GM23338 (cell line): ENCODE results near the gene FRS2. TPM values are rescaled to one million over a fixed set of nuclear protein-coding genes. Genes with fewer than 3 reads are reported as not detected.

Experiments
- ATAC-seq: fragments of 200-7000 bp; cut with Tn5 transposase; 3 replicates; pipeline ENCODE4 v1.9.1; 2020
- DNase-seq: peaks from one replicate; pipeline ENCODE4 v3.0.0-alpha.2; 2015; ENCODE audit warnings: low spot score
- H2AFZ ChIP-seq: fragments of 200-600 bp; sonication (generic); 2 replicates; pipeline ENCODE4 v1.8.0; 2016; ENCODE audit warnings: antibody characterized with exemption, mild to moderate bottlenecking, moderate library complexity
- H3F3A ChIP-seq: fragments of 200-600 bp; sonication (generic); replicated peaks from 2 replicates; pipeline ENCODE4 v1.8.0; 2017; ENCODE audit warnings: antibody characterized with exemption, mixed run types, low read depth
- H3K27ac ChIP-seq: fragments of 200-600 bp; sonication (generic); 2 replicates; pipeline ENCODE4 v1.6.1; 2016; ENCODE audit warnings: low read depth
- H3K27me3 ChIP-seq: fragments of 200-600 bp; sonication (generic); 2 replicates; pipeline ENCODE4 v1.8.0; 2016; ENCODE audit warnings: mild to moderate bottlenecking, mixed run types, moderate library complexity; ENCODE audit not compliant: insufficient read depth
- H3K36me3 ChIP-seq: fragments of 200-600 bp; sonication (generic); 2 replicates; pipeline ENCODE4 v1.8.0; 2016; ENCODE audit warnings: mild to moderate bottlenecking; ENCODE audit not compliant: insufficient read depth
- H3K4me1 ChIP-seq: fragments of 200-600 bp; sonication (generic); 2 replicates; pipeline ENCODE4 v1.8.0; 2016; ENCODE audit warnings: mild to moderate bottlenecking, moderate library complexity; ENCODE audit not compliant: insufficient read depth
- H3K4me2 ChIP-seq: fragments of 200-600 bp; sonication (generic); 2 replicates; pipeline ENCODE4 v1.7.1; 2017; ENCODE audit warnings: mixed run types
- H3K4me3 ChIP-seq: fragments of 200-600 bp; sonication (generic); 2 replicates; pipeline ENCODE4 v1.6.1; 2016; ENCODE audit warnings: mixed run types
- H3K79me2 ChIP-seq: fragments of 200-600 bp; sonication (generic); replicated peaks from 2 replicates; pipeline ENCODE4 v1.8.0; 2017; ENCODE audit warnings: mild to moderate bottlenecking; ENCODE audit not compliant: insufficient read depth
- H3K9me2 ChIP-seq: fragments of 200-600 bp; sonication (generic); 2 replicates; pipeline ENCODE4 v1.8.0; 2017; ENCODE audit not compliant: insufficient read depth
- H4K20me1 ChIP-seq: fragments of 200-600 bp; sonication (generic); replicated peaks from 2 replicates; pipeline ENCODE4 v1.8.0; 2017; ENCODE audit warnings: mild to moderate bottlenecking; ENCODE audit not compliant: insufficient read depth
- H3K27ac Mint-ChIP-seq: 2 replicates; pipeline ENCODE4 v1.8.0; 2020; ENCODE audit warnings: inconsistent platforms, mild to moderate bottlenecking, moderate library complexity, mixed read lengths
- H3K27me3 Mint-ChIP-seq: 3 replicates; pipeline ENCODE4 v1.8.0; 2022; ENCODE audit warnings: low read depth, mild to moderate bottlenecking, moderate library complexity, mixed read lengths, inconsistent platforms; ENCODE audit not compliant: insufficient read depth, poor library complexity
- H3K36me3 Mint-ChIP-seq: 3 replicates; pipeline ENCODE4 v1.8.0; 2021; ENCODE audit warnings: low read depth, mild to moderate bottlenecking, inconsistent platforms, moderate library complexity, mixed read lengths
- H3K4me1 Mint-ChIP-seq: 3 replicates; pipeline ENCODE4 v1.8.0; 2020; ENCODE audit warnings: mild to moderate bottlenecking, inconsistent platforms, mixed read lengths
- H3K4me3 Mint-ChIP-seq: 3 replicates; pipeline ENCODE4 v1.8.0; 2021; ENCODE audit warnings: moderate library complexity, mild to moderate bottlenecking, inconsistent platforms, mixed read lengths
- H3K9me3 Mint-ChIP-seq: 3 replicates; pipeline ENCODE4 v1.8.0; 2020; ENCODE audit warnings: moderate library complexity, mild to moderate bottlenecking, inconsistent platforms, mixed read lengths
- CREB1 ChIP-seq: fragments of 250-450 bp; sonication (Bioruptor Pico); IDR thresholded peaks from 2 replicates; pipeline ENCODE4 v1.5.0; 2020; ENCODE audit warnings: low read depth, mild to moderate bottlenecking, moderate library complexity
- CTCF ChIP-seq, 2 experiments: fragments of 200-600 bp in 1 of 2; sonication (generic) in 1 of 2; conservative IDR thresholded peaks; 2 replicates each; pipeline versions ENCODE4 v1.5.1 to v1.6.1; 2016 to 2017; ENCODE audit warnings: antibody characterized with exemption in 2 of 2, low read depth in 2 of 2, mild to moderate bottlenecking in 2 of 2, moderate library complexity in 1 of 2
- ETS1 ChIP-seq: IDR thresholded peaks from 2 replicates; pipeline ENCODE4 v1.6.1; 2016; ENCODE audit warnings: antibody characterized with exemption
- EZH2 ChIP-seq: fragments of 200-600 bp; sonication (generic); IDR thresholded peaks from one replicate; pipeline ENCODE4 v1.8.0; 2017; ENCODE audit warnings: antibody characterized with exemption, mild to moderate bottlenecking, low read depth; ENCODE audit not compliant: unreplicated experiment
- EZH2phosphoT487 ChIP-seq: fragments of 200-600 bp; sonication (generic); IDR thresholded peaks from one replicate; pipeline ENCODE4 v1.8.1; 2018; ENCODE audit warnings: antibody characterized with exemption; ENCODE audit not compliant: unreplicated experiment
- JUNB ChIP-seq: IDR thresholded peaks from one replicate; pipeline ENCODE4 v1.6.1; 2016; ENCODE audit warnings: antibody characterized with exemption; ENCODE audit not compliant: unreplicated experiment
- NANOG ChIP-seq: IDR thresholded peaks from 2 replicates; pipeline ENCODE4 v1.6.1; 2016; ENCODE audit warnings: antibody characterized with exemption, borderline replicate concordance
- POLR2AphosphoS5 ChIP-seq: IDR thresholded peaks from 2 replicates; pipeline ENCODE4 v1.6.1; 2016; ENCODE audit warnings: antibody characterized with exemption, low read depth
- REST ChIP-seq: IDR thresholded peaks from one replicate; pipeline ENCODE4 v1.6.1; 2018; ENCODE audit warnings: antibody characterized with exemption; ENCODE audit not compliant: unreplicated experiment
- STAT1 ChIP-seq: IDR thresholded peaks from one replicate; pipeline ENCODE4 v1.6.1; 2016; ENCODE audit warnings: antibody characterized with exemption; ENCODE audit not compliant: unreplicated experiment
- ZNF114 ChIP-seq: fragments of 250-450 bp; sonication (Bioruptor Pico); IDR thresholded peaks from 2 replicates; pipeline ENCODE4 v1.5.0; 2020; ENCODE audit warnings: mild to moderate bottlenecking, moderate library complexity
- ZNF331 ChIP-seq: fragments of 250-450 bp; sonication (Bioruptor Pico); IDR thresholded peaks from 2 replicates; pipeline ENCODE4 v1.5.0; 2020; ENCODE audit warnings: low read depth, mild to moderate bottlenecking, moderate library complexity
- ZNF462 ChIP-seq: fragments of 250-450 bp; sonication (Bioruptor Pico); IDR thresholded peaks from 2 replicates; pipeline ENCODE4 v1.5.0; 2020; ENCODE audit warnings: mild to moderate bottlenecking, moderate library complexity
- polyA plus RNA-seq: library from polyadenylated mRNA; unstranded; fragments of >200 nt; fragmentation: Nextera tagmentation; extraction: Ambion mirVana; gene quantifications from 2 replicates; pipeline ENCODE4 v1.2.1, GENCODE V29; 2016
- total RNA-seq: library from RNA; depleted of rRNA; stranded (reverse); fragments of >200 nt; shearing (Covaris generic); gene quantifications from 2 replicates; pipeline ENCODE4 v1.2.3, GENCODE V29; 2014

FRS2 gene
- total and polyA plus RNA-seq, 2 experiments from 2014 or later: 34.3 to 45.0 TPM

- no peaks in the 10 kb centered on the region for H3K9me2 ChIP-seq
- no peaks in the 10 kb centered on the region for H3K4me1 Mint-ChIP-seq
- no peak overlapping the region for H3K27ac ChIP-seq
- 0 out of 2 replicates have a peak overlapping the region, but pooled peaks have one; percentile 43 for H2AFZ ChIP-seq
- H3K4me3 ChIP-seq: no peak overlapping the region
- ATAC-seq (no peak), DNase-seq (no peak)
- H3K4me1 ChIP-seq: peaks cover 3% of the 10 kb centered on the region; the same call in 1 of the 2 replicates
- H3K27me3 Mint-ChIP-seq: peaks cover 8% of the 10 kb centered on the region
- no peaks in the 10 kb centered on the region for H3K9me3 Mint-ChIP-seq
- no peak overlapping the region for H3K4me3 Mint-ChIP-seq
- no peaks in the 10 kb centered on the region for H3F3A ChIP-seq
- H3K4me2 ChIP-seq: no peak overlapping the region
- H3K36me3 Mint-ChIP-seq: no peaks in the 10 kb centered on the region
- no peak overlapping the region for H3K27ac Mint-ChIP-seq
- TF ChIP-seq EZH2 (no peak), STAT1 (no peak), ZNF462 (CRISPR knock-in tag) (no peak), ZNF331 (CRISPR knock-in tag) (no peak), NANOG (no peak), REST (no peak), CTCF (conservative IDR thresholded peaks at IDR 0.05; ENCODE audit: low read depth in 2 of 2) (no peak), JUNB (no peak), ETS1 (no peak), EZH2phosphoT487 (no peak), ZNF114 (CRISPR knock-in tag) (no peak), POLR2AphosphoS5 (no peak), CREB1 (CRISPR knock-in tag) (no peak)
- H3K27me3 ChIP-seq: no peaks in the 10 kb centered on the region
- no peaks in the 10 kb centered on the region for H4K20me1 ChIP-seq
- H3K36me3 ChIP-seq: no peaks in the 10 kb centered on the region
- H3K79me2 ChIP-seq: no peaks in the 10 kb centered on the region
Measured at GRCh38 chr12:69438539-69438938, 31.6 kb upstream of the FRS2 start.
